H1 (cell line): ENCODE measurements around the gene EXOC3L1. TPM values are rescaled to one million over a fixed set of nuclear protein-coding genes. Genes with fewer than 3 reads are reported as not detected.

Experiments used
- CTCF ChIA-PET: fragments of 300-600 bp; sonication (Branson Sonifier 250); formaldehyde crosslinking; loops from one replicate; lab custom pipeline; 2021; ENCODE audit not compliant: partially characterized antibody; lab: Charles Lee
- POLR2A ChIA-PET: fragments of 300-600 bp; sonication (Branson Sonifier 250); formaldehyde crosslinking; loops from one replicate; lab custom pipeline; 2021; ENCODE audit warnings: inconsistent platforms; ENCODE audit not compliant: partially characterized antibody; lab: Charles Lee
- DNase-seq, 2 experiments: peaks; one replicate each; pipeline versions ENCODE4 v3.0.0 to v3.0.0-alpha.2; 2010 to 2022; ENCODE audit warnings: low spot score in 2 of 2, low read depth in 1 of 2, mixed read lengths in 1 of 2
- FAIRE-seq: peaks from 2 replicates; lab custom pipeline; 2011; peaks lifted over from hg19 to GRCh38; lab: Jason Lieb, UNC
- H2AFZ ChIP-seq: 2 replicates; pipeline ENCODE4 v1.8.1; 2012; ENCODE audit warnings: low read length, inconsistent platforms
- H2AK5ac ChIP-seq: 2 replicates; pipeline ENCODE4 v1.6.1; 2013; ENCODE audit warnings: low read depth, low read length
- H2BK120ac ChIP-seq: replicated peaks from 2 replicates; pipeline ENCODE3; 2013; ENCODE audit warnings: low read depth, low read length, inconsistent platforms
- H2BK12ac ChIP-seq: 2 replicates; pipeline ENCODE4 v1.6.1; 2013; ENCODE audit warnings: low read depth, low read length
- H2BK15ac ChIP-seq: 2 replicates; pipeline ENCODE4 v1.6.1; 2013; ENCODE audit warnings: low read length
- H2BK20ac ChIP-seq: 2 replicates; pipeline ENCODE4 v1.6.1; 2013; ENCODE audit warnings: low read length
- H2BK5ac ChIP-seq: 2 replicates; pipeline ENCODE4 v1.6.1; 2013; ENCODE audit warnings: low read depth, low read length
- H3K14ac ChIP-seq: 2 replicates; pipeline ENCODE4 v1.6.1; 2013; ENCODE audit warnings: inconsistent platforms; ENCODE audit not compliant: insufficient read length
- H3K18ac ChIP-seq: 2 replicates; pipeline ENCODE4 v1.6.1; 2013; ENCODE audit warnings: low read length; ENCODE audit errors: extremely low read depth
- H3K23ac ChIP-seq: 2 replicates; pipeline ENCODE4 v1.6.1; 2013; ENCODE audit warnings: inconsistent platforms; ENCODE audit not compliant: insufficient read length
- H3K23me2 ChIP-seq: 2 replicates; pipeline ENCODE4 v1.6.1; 2013; ENCODE audit warnings: low read depth, low read length
- H3K27ac ChIP-seq: 2 replicates; pipeline ENCODE4 v1.6.1; 2011; ENCODE audit warnings: low read depth, low read length, inconsistent platforms
- H3K27me3 ChIP-seq, 4 experiments: replicated peaks in 1 of 4; 1 replicate in 1 of 4; 2 replicates in 3 of 4; pipeline versions ENCODE4 v1.6.1 to v1.8.1; 2011 to 2013; ENCODE audit warnings: low read length in 3 of 4, mild to moderate bottlenecking in 3 of 4, inconsistent platforms in 2 of 4, mixed read lengths in 2 of 4, moderate library complexity in 1 of 4; ENCODE audit not compliant: control insufficient read depth in 3 of 4, insufficient read depth in 3 of 4; ENCODE audit errors: extremely low read depth in 1 of 4
- H3K36me3 ChIP-seq, 4 experiments: 2 replicates each; pipeline versions ENCODE4 v1.6.1 to v1.8.1; 2011 to 2013; ENCODE audit warnings: mild to moderate bottlenecking in 4 of 4, low read length in 3 of 4, moderate library complexity in 2 of 4, control low read depth in 1 of 4, inconsistent platforms in 1 of 4; ENCODE audit not compliant: insufficient read depth in 4 of 4, control insufficient read depth in 2 of 4
- H3K4ac ChIP-seq: replicated peaks from 2 replicates; pipeline ENCODE3; 2013; ENCODE audit warnings: low read length, low read depth, mixed read lengths, inconsistent platforms; ENCODE audit not compliant: insufficient read length
- H3K4me1 ChIP-seq, 4 experiments: replicated peaks in 1 of 4; 1 replicate in 1 of 4; 2 replicates in 3 of 4; pipeline versions ENCODE4 v1.6.1 to v1.8.1; 2011 to 2013; ENCODE audit warnings: low read length in 3 of 4, inconsistent platforms in 2 of 4, mixed read lengths in 1 of 4; ENCODE audit not compliant: insufficient read depth in 4 of 4, control insufficient read depth in 3 of 4
- H3K4me2 ChIP-seq, 2 experiments: 2 replicates each; pipeline versions ENCODE4 v1.6.1 to v1.8.1; 2011 to 2013; ENCODE audit warnings: low read depth in 2 of 2, low read length in 2 of 2, control low read depth in 1 of 2, inconsistent platforms in 1 of 2, mild to moderate bottlenecking in 1 of 2; ENCODE audit not compliant: insufficient read depth in 1 of 2
- H3K4me3 ChIP-seq, 4 experiments: fragments of 200-600, 300-600 bp in 1 of 4; sonication (generic), shearing (Covaris generic), sonication (Bioruptor Twin) in 1 of 4; 2 replicates each; pipeline versions ENCODE4 v1.5.1 to v1.8.1; 2011 to 2016; ENCODE audit warnings: low read length in 4 of 4, low read depth in 3 of 4, control low read depth in 2 of 4, inconsistent platforms in 2 of 4, mild to moderate bottlenecking in 2 of 4, mixed read lengths in 1 of 4, moderate library complexity in 1 of 4; ENCODE audit not compliant: insufficient read depth in 2 of 4; ENCODE audit errors: extremely low read depth in 1 of 4
- H3K56ac ChIP-seq: replicated peaks from 2 replicates; pipeline ENCODE3; 2013; ENCODE audit warnings: low read depth, mild to moderate bottlenecking, mixed read lengths, low read length, inconsistent platforms; ENCODE audit not compliant: insufficient read length
- H3K79me1 ChIP-seq: 2 replicates; pipeline ENCODE4 v1.6.1; 2013; ENCODE audit warnings: low read depth, low read length, control low read depth
- H3K79me2 ChIP-seq, 2 experiments: 2 replicates each; pipeline versions ENCODE4 v1.6.1 to v1.8.1; 2012 to 2013; ENCODE audit warnings: low read length in 2 of 2, mild to moderate bottlenecking in 2 of 2, inconsistent platforms in 1 of 2; ENCODE audit not compliant: insufficient read depth in 2 of 2, control insufficient read depth in 1 of 2
- H3K9ac ChIP-seq, 4 experiments: replicated peaks in 1 of 4; 1 replicate in 1 of 4; 2 replicates in 3 of 4; pipeline versions ENCODE4 v1.6.1 to v1.8.1; 2011 to 2013; ENCODE audit warnings: low read depth in 3 of 4, low read length in 3 of 4, control low read depth in 2 of 4, mild to moderate bottlenecking in 2 of 4, moderate library complexity in 2 of 4, inconsistent platforms in 1 of 4; ENCODE audit errors: extremely low read depth in 1 of 4
- H3K9me3 ChIP-seq, 2 experiments: 2 replicates each; pipeline versions ENCODE4 v1.6.1 to v1.8.1; 2012 to 2013; ENCODE audit warnings: mild to moderate bottlenecking in 2 of 2, moderate library complexity in 2 of 2, control low read depth in 1 of 2, inconsistent platforms in 1 of 2, low read depth in 1 of 2, low read length in 1 of 2, mixed read lengths in 1 of 2; ENCODE audit not compliant: insufficient read depth in 2 of 2
- H4K20me1 ChIP-seq, 2 experiments: replicated peaks in 1 of 2; 2 replicates each; pipeline versions ENCODE3 to v1.8.1; 2011 to 2013; ENCODE audit warnings: inconsistent platforms in 2 of 2, low read length in 2 of 2, mild to moderate bottlenecking in 1 of 2; ENCODE audit not compliant: insufficient read depth in 2 of 2, control insufficient read depth in 1 of 2
- H4K5ac ChIP-seq: 2 replicates; pipeline ENCODE4 v1.6.1; 2013; ENCODE audit warnings: low read length, low read depth, mixed read lengths, inconsistent platforms; ENCODE audit not compliant: insufficient read length
- H4K8ac ChIP-seq: 2 replicates; pipeline ENCODE4 v1.8.0; 2013; ENCODE audit warnings: mild to moderate bottlenecking, moderate library complexity, low read length, inconsistent platforms; ENCODE audit not compliant: insufficient read depth; ENCODE audit errors: extremely low read depth
- H4K91ac ChIP-seq: replicated peaks from 2 replicates; pipeline ENCODE3; 2013; ENCODE audit warnings: low read length, mixed read lengths, inconsistent platforms; ENCODE audit not compliant: insufficient read length
- HDAC6 ChIP-seq: IDR thresholded peaks from one replicate; pipeline ENCODE4 v1.7.1; 2012; ENCODE audit warnings: low read depth, mild to moderate bottlenecking, inconsistent platforms, low read length, moderate library complexity
- POLR2A ChIP-seq, 2 experiments: IDR thresholded peaks; 1 replicate in 1 of 2; 2 replicates in 1 of 2; pipeline ENCODE4 v1.6.1; 2011; ENCODE audit warnings: low read depth in 2 of 2, low read length in 2 of 2, mild to moderate bottlenecking in 2 of 2; ENCODE audit errors: control extremely low read depth in 1 of 2
- POLR2AphosphoS5 ChIP-seq: IDR thresholded peaks from 2 replicates; pipeline ENCODE4 v1.6.1; 2011; ENCODE audit warnings: low read depth, low read length
- WGBS, 2 experiments: shearing (Covaris generic) in 1 of 2; methylation state at CpG; one replicate each; pipeline versions ENCODE4 v1.1.6 to v1.1.7; 2013 to 2015; ENCODE audit warnings: low lambda C conversion rate in 2 of 2, mixed read lengths in 2 of 2, inconsistent platforms in 1 of 2, low coverage in 1 of 2, missing lambda C conversion rate in 1 of 2; ENCODE audit not compliant: insufficient replicate concordance in 2 of 2, insufficient coverage in 1 of 2, insufficient read length in 1 of 2; ENCODE audit errors: extremely low coverage in 1 of 2, missing lambda C conversion rate in 1 of 2; 5-methylcytosine and 5-hydroxymethylcytosine counted together
- polyA plus RNA-seq, 7 experiments: library from polyadenylated mRNA; depleted of rRNA in 3 of 7; stranded (reverse) in 5 of 7; unstranded in 2 of 7; fragments of >200 nt in 5 of 7; fragments of 200-250 nt in 2 of 7; gene quantifications; 1 replicate in 5 of 7; 2 replicates in 1 of 7; 4 replicates in 1 of 7; pipeline versions ENCODE4 v1.2.1 to v1.2.3, GENCODE V29; 2011 to 2013; ENCODE audit warnings: missing spikeins in 2 of 7, mixed read lengths in 2 of 7
- total RNA-seq: library from RNA; stranded (reverse); fragmentation: NEBNext Ultra II Directional; extraction: Animal tissue kit (Norgen Biotek cat#: 25700); gene quantifications from 2 replicates; pipeline ENCODE4 v1.2.1, GENCODE V29; 2021

The EXOC3L1 gene
- total and polyA plus RNA-seq, 2 of the 8 experiments (the other 6 are each of a cell fraction or from before 2014, with no cell fraction given), result 1.3 TPM

DNA sequence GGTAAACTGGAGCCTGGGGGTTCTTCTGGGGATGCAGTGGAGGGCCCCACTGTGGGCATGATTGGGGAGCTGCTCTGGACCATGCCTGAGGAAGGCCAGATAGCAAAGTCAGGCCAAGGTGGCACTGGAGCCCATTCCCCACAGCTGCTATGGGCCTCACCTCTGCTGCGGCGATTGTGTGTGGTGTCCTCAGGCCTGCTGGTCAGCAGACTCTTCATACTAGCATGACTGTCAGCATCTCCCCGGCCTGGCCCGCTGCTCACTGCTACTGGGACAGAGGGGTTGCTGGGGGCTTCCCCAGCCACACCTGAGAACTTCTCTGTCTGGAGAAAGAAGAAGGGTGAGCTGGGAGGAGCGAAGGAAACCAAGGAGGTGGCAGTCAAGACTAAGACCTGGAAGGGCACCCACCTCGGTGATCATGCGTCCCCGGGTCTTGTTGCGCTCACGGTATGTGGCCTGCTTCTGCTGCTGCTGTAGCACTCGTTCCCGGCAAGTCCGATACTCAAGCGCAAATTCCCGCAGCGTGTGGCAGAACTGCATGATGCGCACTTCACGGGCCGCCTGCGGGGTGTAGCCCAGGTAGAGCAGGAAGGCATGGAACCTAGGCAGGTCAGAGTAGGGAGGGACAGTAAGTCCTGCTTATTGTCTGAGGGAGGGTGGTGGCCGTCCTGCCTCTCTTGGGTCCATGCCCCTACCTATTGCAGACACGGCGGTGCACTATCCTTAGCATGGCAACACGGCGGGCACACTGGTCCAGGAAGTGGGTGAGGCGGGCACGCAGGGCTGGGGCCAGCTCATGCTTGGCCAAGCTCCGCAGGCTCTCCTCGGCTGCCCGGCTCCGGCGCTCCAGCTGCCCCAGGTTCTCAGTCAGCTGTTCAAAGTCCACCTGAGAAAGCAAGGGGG is 40.2 kb upstream of the EXOC3L1 start:
- H3K18ac ChIP-seq, result no peak overlapping the region
- H2BK12ac ChIP-seq, result no peak overlapping the region
- H4K91ac ChIP-seq, result no peak overlapping the region
- H2BK120ac ChIP-seq, result no peak overlapping the region
- H4K20me1 ChIP-seq, result peaks cover 3 to 14% of the 10 kb centered on the region in 2 experiments
- no peak overlapping the region for H3K27ac ChIP-seq
- no peak overlapping the region for H3K4me3 ChIP-seq
- no peak overlapping the region for H2BK5ac ChIP-seq
- H3K4me1 ChIP-seq, result peaks cover 0 to 6% (median 3%) of the 10 kb centered on the region in 4 experiments; a peak in 3 of 7 replicates
- no peaks in the 10 kb centered on the region; the same call in 1 of the 2 replicates for H3K79me1 ChIP-seq
- H3K4ac ChIP-seq, result no peak overlapping the region
- no peak overlapping the region for H3K4me2 ChIP-seq
- H3K23me2 ChIP-seq, result peaks cover 5% of the 10 kb centered on the region
- peaks cover 17 to 41% (median 38%) of the 10 kb centered on the region in 4 experiments; a peak in 7 of 8 replicates for H3K36me3 ChIP-seq
- no peak overlapping the region for H3K56ac ChIP-seq
- no peak for FAIRE-seq
- TF ChIP-seq HDAC6 (no peak), POLR2AphosphoS5 (peak; percentile 33; the same call in 1 of the 2 replicates), POLR2A (IDR thresholded peaks at IDR 0.05; ENCODE audit: control extremely low read depth in 1 of 2, low read depth in 2 of 2, low read length in 2 of 2) (peak in 1 of 2 experiments; percentile 32; a peak in 1 of 3 replicates)
- WGBS, 2 experiments, result 90% methylated on average over 28 of the region's 32 CpGs; no CpG with 5 or more reads in 1 of the 2 experiments
- ChIA-PET CTCF (interaction anchor here (0.6 to 1.7 kb wide), 5 partner anchors 9 to 124 kb away, joined by 3 to 6 read pairs (median 3); no protein-coding TSS in a partner anchor), POLR2A (interaction anchor here (0.7 to 11.2 kb wide), 6 partner anchors 11 to 285 kb away, joined by 3 to 111 read pairs (median 3); partner anchors contain the start of genes ELMO3, FHOD1 and SLC9A5)
- H3K23ac ChIP-seq, result no peak overlapping the region
- H3K27me3 ChIP-seq, result no peaks in the 10 kb centered on the region; a peak in 2 of 7 replicates
- peaks cover 0 to 13% of the 10 kb centered on the region in 2 experiments; a peak in 2 of 4 replicates for H3K79me2 ChIP-seq
- H3K14ac ChIP-seq, result no peak overlapping the region
- H4K8ac ChIP-seq, result 0 out of 2 replicates have a peak overlapping the region, but pooled peaks have one; percentile 6
- no peak overlapping the region for H4K5ac ChIP-seq
- H3K9ac ChIP-seq, result no peak overlapping the region
- H2AFZ ChIP-seq, result no peak overlapping the region
- no peak overlapping the region for H2AK5ac ChIP-seq
- no peak for DNase-seq
- no peak overlapping the region for H2BK15ac ChIP-seq
- no peak overlapping the region for H2BK20ac ChIP-seq
- H3K9me3 ChIP-seq, result no peaks in the 10 kb centered on the region
